Natural killer cell (primary cell): ENCODE results near the gene KLHL14. TPM values are rescaled to one million over a fixed set of nuclear protein-coding genes. Genes with fewer than 3 reads are reported as not detected.

Experiments used
- ATAC-seq, 3 donors: fragments of 150-1000 bp in 2 of 3; fragments of 200-7000 bp in 1 of 3; cut with Tn5 transposase; 1 replicate in 1 of 3; 2 replicates in 2 of 3; pipeline ENCODE4 v1.10.0; 2021; ENCODE audit warnings: mild to moderate bottlenecking in 2 of 3, moderate library complexity in 2 of 3
- DNase-seq, 2 donors: peaks; one replicate each; pipeline versions ENCODE4 v3.0.0 to v3.0.0-alpha.2; 2013 to 2021; ENCODE audit warnings: mixed read lengths in 1 of 2
- H3K27ac ChIP-seq: one replicate; pipeline ENCODE4 v1.5.1; 2013; ENCODE audit warnings: mild to moderate bottlenecking, low read length
- H3K27me3 ChIP-seq: one replicate; pipeline ENCODE4 v1.6.1; 2013; ENCODE audit warnings: low read length; ENCODE audit not compliant: control insufficient read depth, insufficient read depth
- H3K36me3 ChIP-seq: one replicate; pipeline ENCODE4 v1.6.1; 2013; ENCODE audit warnings: low read length; ENCODE audit not compliant: control insufficient read depth, insufficient read depth
- H3K4me1 ChIP-seq: one replicate; pipeline ENCODE4 v1.6.1; 2013; ENCODE audit warnings: low read length; ENCODE audit not compliant: control insufficient read depth, insufficient read depth
- H3K4me3 ChIP-seq: one replicate; pipeline ENCODE4 v1.5.1; 2013; ENCODE audit warnings: low read length
- H3K9me3 ChIP-seq: one replicate; pipeline ENCODE4 v1.6.1; 2013; ENCODE audit warnings: low read length; ENCODE audit not compliant: control insufficient read depth, insufficient read depth
- H3K27ac Mint-ChIP-seq, 2 donors: one replicate each; pipeline ENCODE4 v1.8.0; 2022; ENCODE audit warnings: mild to moderate bottlenecking in 2 of 2, mixed read lengths in 2 of 2, moderate library complexity in 1 of 2
- H3K27me3 Mint-ChIP-seq, 2 donors: one replicate each; pipeline ENCODE4 v1.8.0; 2022; ENCODE audit warnings: low read depth in 2 of 2, mixed read lengths in 2 of 2
- H3K36me3 Mint-ChIP-seq: one replicate; pipeline ENCODE4 v1.8.0; 2022; ENCODE audit warnings: mixed read lengths
- H3K4me1 Mint-ChIP-seq, 2 donors: one replicate each; pipeline ENCODE4 v1.8.0; 2022; ENCODE audit warnings: mixed read lengths in 2 of 2
- H3K4me3 Mint-ChIP-seq: one replicate; pipeline ENCODE4 v1.8.0; 2022; ENCODE audit warnings: mild to moderate bottlenecking, moderate library complexity, mixed read lengths
- H3K9me3 Mint-ChIP-seq, 2 donors: one replicate each; pipeline ENCODE4 v1.8.0; 2022; ENCODE audit warnings: mixed read lengths in 2 of 2
- CTCF ChIP-seq: fragments of 200-600 bp; IDR thresholded peaks from one replicate; pipeline ENCODE4 v1.8.0; 2022; ENCODE audit warnings: antibody characterized with exemption
- WGBS: methylation state at CpG from one replicate; pipeline ENCODE4 v1.1.7; 2013; ENCODE audit warnings: missing lambda C conversion rate; ENCODE audit not compliant: insufficient coverage; 5-methylcytosine and 5-hydroxymethylcytosine counted together
- intact Hi-C: fragments of 100-400 bp; cut with micrococcal nuclease; formaldehyde crosslinking; loops from one replicate; pipeline ENCODE4 v1.14.2; 2022
- total RNA-seq, 4 donors: library from RNA; stranded (reverse); fragments of 120-200 nt in 1 of 4; gene quantifications; one replicate each; pipeline versions ENCODE4 v1.2.3 to v1.2.4, GENCODE V29; 2013 to 2022

Gene KLHL14
- total RNA-seq, 3 donors from 2014 or later (not counting 1 experiment from before 2014, with no cell fraction given), result 0.26 to 0.28 TPM; not detected in 1

- Mint-ChIP-seq H3K27ac (no peak overlapping the region), H3K4me3 (no peak overlapping the region), H3K9me3 (no peaks in the 10 kb centered on the region), H3K27me3 (peaks cover 3 to 14% of the 10 kb centered on the region in 2 donors), H3K4me1 (no peaks in the 10 kb centered on the region), H3K36me3 (no peaks in the 10 kb centered on the region)
- no peak for TF ChIP-seq CTCF
- Histone ChIP-seq H3K36me3 (no peaks in the 10 kb centered on the region), H3K4me1 (no peaks in the 10 kb centered on the region), H3K27ac (no peak overlapping the region), H3K9me3 (no peaks in the 10 kb centered on the region), H3K4me3 (no peak overlapping the region), H3K27me3 (peaks cover 11% of the 10 kb centered on the region)
- ATAC-seq, result no peak
- WGBS, result 91% methylated on average over 3 of the region's 3 CpGs
- intact Hi-C loops, result no loop called here
- DNase-seq, result no peak
Measured at GRCh38 chr18:32764611-32765244, 8.1 kb downstream of the KLHL14 start.

GRCh38 chr18:32763293-32763692 is 9.5 kb downstream of the KLHL14 start:
- Histone ChIP-seq H3K27me3 (peaks cover 2% of the 10 kb centered on the region), H3K4me1 (no peaks in the 10 kb centered on the region), H3K27ac (no peak overlapping the region), H3K4me3 (no peak overlapping the region), H3K9me3 (no peaks in the 10 kb centered on the region), H3K36me3 (no peaks in the 10 kb centered on the region)
- no peaks in the 10 kb centered on the region for H3K4me1 Mint-ChIP-seq
- peaks cover 0 to 4% of the 10 kb centered on the region in 2 donors for H3K27me3 Mint-ChIP-seq
- DNase-seq (no peak), ATAC-seq (no peak)
- no peaks in the 10 kb centered on the region for H3K9me3 Mint-ChIP-seq
- H3K27ac Mint-ChIP-seq, result no peak overlapping the region
- no peak overlapping the region for H3K4me3 Mint-ChIP-seq
- no CpG with 5 or more reads among the region's 2 CpGs for WGBS
- no peaks in the 10 kb centered on the region for H3K36me3 Mint-ChIP-seq
- intact Hi-C loops, result no loop called here
- no peak for TF ChIP-seq CTCF

- Histone ChIP-seq H3K4me3 (no peak overlapping the region), H3K27me3 (no peaks in the 10 kb centered on the region), H3K27ac (no peak overlapping the region), H3K4me1 (no peaks in the 10 kb centered on the region), H3K36me3 (no peaks in the 10 kb centered on the region), H3K9me3 (no peaks in the 10 kb centered on the region)
- H3K4me1 Mint-ChIP-seq, result no peaks in the 10 kb centered on the region
- no peak for TF ChIP-seq CTCF
- WGBS, result 100% methylated on average over 1 of the region's 1 CpG
- H3K9me3 Mint-ChIP-seq, result no peaks in the 10 kb centered on the region
- no peak overlapping the region for H3K4me3 Mint-ChIP-seq
- no peaks in the 10 kb centered on the region for H3K27me3 Mint-ChIP-seq
- ATAC-seq (no peak), DNase-seq (no peak)
- no peaks in the 10 kb centered on the region for H3K36me3 Mint-ChIP-seq
- H3K27ac Mint-ChIP-seq, result no peak overlapping the region
- intact Hi-C loops, result no loop called here
Measured at GRCh38 chr18:32761231-32761630, 11.6 kb downstream of the KLHL14 start.

- no peak for ATAC-seq
- Mint-ChIP-seq H3K4me3 (no peak overlapping the region), H3K27ac (no peak overlapping the region), H3K27me3 (no peaks in the 10 kb centered on the region), H3K36me3 (no peaks in the 10 kb centered on the region), H3K4me1 (no peaks in the 10 kb centered on the region), H3K9me3 (no peaks in the 10 kb centered on the region)
- no peak for TF ChIP-seq CTCF
- DNase-seq, result no peak
- H3K4me1 ChIP-seq, result no peaks in the 10 kb centered on the region
- no peaks in the 10 kb centered on the region for H3K27me3 ChIP-seq
- 27% methylated on average over 6 of the region's 6 CpGs for WGBS
- no peak overlapping the region for H3K27ac ChIP-seq
- H3K4me3 ChIP-seq, result no peak overlapping the region
- intact Hi-C loops, result no loop called here
- H3K36me3 ChIP-seq, result no peaks in the 10 kb centered on the region
- H3K9me3 ChIP-seq, result no peaks in the 10 kb centered on the region
Measured at GRCh38 chr18:32760391-32760790, 12.4 kb downstream of the KLHL14 start.
